Measurements from ENCODE around the gene LY6G6C.
"Not testable (repeated sequence)": the region's sequence is repeated elsewhere in the genome, so short reads cannot be mapped to it uniquely, and the experiment has no call there.

LY6G6C gene

DNA sequence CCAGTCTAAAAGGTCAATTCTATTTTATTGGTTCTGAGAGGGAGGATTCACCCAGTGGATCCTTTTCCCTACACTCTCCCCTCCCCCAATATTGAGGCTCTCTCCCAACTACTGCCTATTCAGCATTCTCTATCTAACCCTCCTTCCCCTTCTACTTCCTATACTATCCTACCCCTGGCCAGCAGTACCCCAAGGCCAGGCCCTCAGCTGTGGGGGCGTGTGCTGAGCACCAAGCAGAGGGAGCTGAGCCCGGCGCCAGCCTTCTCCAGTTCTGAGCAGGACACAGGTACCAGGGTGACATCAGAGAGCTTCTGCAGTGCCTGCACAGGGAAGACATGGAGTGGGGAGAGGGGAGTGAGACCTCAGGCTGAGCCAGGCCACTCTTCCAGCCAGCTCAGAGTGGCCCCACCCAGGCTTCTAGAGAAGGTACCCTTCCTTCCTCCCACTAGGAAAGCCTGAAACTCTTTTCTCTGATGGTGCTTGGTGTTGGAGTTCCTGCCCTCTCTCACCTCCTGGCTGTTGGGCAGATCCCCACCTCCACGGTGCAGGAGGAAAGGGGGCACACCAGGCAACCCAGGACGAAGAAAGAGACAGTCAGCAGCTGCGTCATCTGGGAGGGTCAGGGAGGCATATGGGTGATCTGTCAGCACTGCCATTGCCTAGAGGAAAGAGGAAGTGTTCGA, 5.6 kb upstream of the LY6G6C start:
- no peak for DNase-seq (ENCODE audit: low read depth)

DNA sequence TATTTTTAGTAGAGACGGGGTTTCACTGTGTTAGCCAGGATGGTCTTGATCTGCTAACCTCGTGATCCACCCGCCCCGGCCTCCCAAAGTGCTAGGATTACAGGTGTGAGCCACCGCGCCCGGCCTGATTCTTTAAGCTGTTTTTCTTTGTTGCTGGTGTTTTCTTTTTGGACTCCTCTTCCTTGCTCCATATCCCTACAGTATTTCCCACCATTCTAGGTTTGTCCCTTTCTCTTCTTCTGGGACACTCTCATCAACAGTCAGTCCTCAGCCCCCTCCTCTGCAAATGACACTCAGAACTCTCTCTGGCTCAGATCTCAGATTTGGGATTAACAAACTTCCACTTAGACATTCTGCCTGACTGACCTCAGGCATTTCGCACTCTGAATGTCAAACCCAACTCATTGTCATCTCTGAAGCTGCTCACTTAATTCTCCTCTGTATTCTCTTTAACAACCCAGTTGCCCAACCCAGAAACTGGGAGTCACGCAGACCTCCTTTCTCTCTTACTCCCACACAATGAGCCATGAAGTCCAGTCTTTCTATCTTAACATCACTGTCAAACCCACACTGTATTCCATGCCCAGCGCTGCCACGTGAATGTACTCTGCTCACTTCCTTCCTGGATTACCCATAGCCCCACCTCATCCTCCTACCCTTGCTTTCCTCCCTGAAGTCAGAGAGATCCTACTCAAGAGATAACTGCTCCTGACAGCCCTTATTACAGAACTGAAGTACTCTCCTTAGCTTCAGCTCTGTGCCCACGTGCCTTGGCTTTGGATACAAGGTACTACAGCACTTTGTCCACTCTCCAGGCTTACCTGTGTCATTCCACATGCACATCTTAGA, 4.2 kb upstream of the LY6G6C start:
- DNase-seq (ENCODE audit: low read depth), result no peak

DNA sequence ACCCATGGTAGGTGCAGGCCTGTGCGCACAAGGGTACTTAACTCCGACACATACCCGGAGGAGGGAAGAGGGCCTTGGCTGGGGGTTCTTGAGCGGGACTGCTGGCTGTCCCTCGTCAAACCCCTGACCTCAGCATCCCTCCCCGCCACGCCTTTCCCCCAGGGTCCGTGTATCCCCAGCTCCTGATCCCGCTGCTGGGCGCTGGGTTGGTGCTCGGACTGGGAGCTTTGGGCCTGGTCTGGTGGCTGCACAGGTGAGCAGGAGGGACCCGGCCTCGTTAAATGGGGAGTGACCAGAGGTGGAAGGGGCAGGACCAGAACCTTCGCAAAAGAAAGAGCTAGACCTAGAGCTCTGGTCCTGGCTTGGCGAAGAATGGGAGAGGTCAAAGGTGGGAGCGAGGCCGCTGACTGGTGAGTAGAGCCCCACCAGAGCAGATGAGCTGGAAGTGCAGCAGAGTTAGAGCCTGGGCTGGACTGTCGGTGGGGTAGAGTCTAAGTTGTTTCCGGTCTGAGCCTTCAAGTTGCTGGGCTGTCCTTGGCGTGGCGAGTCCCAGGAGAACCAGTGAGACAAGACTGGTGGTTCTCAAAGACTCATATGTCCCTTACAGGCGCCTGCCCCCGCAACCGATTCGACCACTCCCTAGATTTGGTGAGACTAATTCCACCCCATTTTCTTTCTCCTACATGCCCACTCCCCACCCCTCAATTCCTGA, 2.6 kb upstream of the LY6G6C start:
- DNase-seq (ENCODE audit: low read depth), result no peak

DNA sequence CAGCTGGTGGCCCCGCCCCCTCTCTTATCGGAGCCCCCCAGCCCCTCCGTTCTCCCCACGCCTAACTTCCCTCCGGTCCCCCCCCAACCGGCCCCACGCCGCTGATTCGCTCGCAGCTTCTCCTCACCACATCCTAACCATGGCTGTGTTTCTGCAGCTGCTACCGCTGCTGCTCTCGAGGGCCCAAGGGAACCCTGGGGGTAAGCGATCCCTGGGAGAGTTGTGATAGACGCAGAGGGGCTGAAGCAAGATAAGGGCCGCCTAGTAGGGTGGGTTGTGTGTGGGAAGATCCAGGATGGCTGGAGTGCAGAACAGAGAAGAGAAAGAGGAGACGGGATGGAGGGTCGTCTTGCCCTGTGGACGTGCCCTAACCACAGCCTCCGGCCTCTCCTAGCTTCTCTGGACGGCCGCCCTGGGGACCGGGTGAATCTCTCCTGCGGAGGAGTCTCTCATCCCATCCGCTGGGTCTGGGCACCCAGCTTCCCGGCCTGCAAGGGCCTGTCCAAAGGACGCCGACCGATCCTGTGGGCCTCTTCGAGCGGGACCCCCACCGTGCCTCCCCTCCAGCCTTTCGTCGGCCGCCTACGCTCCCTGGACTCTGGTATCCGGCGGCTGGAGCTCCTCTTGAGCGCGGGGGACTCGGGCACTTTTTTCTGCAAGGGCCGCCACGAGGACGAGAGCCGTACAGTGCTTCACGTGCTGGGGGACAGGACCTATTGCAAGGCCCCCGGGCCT, 1.9 kb upstream of the LY6G6C start, which contains the start of gene MPIG6B:
Gene MPIG6B, plus strand, starts transcription at position 129 of the 735 bp plus-strand sequence. Its CDS starts 11 bp downstream, at position 140.
- DNase-seq (ENCODE audit: low read depth), result no peak

DNA sequence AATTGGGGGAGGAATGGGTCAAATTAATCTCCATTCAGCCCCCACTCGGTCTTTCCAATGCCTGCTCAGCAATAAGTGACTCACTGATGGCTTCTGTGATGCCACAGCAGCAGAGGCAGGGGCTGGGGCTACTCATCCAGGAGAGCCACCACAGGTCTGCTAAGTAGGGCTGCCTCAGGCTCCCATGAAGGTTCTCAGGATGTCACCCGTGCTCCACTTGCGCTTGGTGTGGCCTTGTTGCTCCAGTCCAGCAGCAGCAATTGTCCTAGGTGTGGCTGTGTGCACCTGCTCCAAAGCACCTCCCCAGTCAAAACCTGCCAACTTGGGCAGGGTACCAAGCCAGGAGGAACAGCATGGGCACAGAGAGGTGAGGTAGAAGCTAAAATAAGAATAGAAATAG, 627 bp upstream of the LY6G6C start:
- no peak for DNase-seq (ENCODE audit: low read depth)

DNA sequence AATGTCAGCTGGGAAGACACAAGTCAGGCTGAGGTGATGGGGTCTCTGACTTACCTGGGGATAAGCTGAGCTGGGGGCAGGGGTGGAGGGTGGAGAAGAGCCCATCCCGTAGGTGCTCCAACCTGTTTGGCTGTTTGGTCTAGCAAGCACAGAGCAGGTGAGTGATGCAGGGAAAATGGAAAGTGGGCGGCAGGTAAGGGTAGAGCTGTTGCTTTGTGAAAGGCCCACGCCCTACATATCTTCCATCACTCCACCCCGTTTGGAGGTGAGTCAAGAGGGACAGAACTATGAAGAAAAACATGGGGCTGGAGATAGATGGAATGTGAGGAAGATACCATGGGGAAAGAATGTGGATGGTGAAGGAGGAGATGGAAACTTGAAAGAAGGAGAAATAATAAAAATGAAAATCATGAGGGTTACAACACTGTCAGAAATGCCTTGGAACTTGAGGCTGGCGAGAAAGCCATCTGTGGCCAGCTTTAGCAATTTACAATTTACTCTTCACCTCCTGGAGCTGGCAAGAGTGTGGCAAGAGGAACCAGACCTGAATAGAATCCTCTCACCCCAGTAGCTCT, 1.3 kb downstream of the LY6G6C start:
- DNase-seq (ENCODE audit: low read depth), result no peak

DNA sequence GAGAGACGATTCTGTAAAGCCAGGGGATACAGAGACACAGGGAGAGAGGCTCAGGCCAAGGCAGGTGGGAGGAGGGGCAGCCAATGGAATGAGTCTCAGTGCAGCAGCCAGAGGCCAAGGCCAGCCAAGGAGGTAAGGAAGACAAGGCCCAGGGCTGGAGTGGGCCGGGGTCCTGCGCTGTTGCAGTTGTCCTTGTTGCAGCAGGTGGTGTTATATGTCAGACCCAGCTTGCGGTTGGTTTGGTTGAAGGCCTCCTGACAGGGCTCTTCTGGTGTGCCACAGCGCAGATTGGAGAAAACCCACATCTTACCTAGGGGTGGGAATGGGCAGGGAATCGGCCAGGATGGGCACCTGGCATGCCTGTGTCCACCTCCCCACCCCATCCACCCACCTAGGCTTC, 2.5 kb downstream of the LY6G6C start:
- DNase-seq (ENCODE audit: low read depth), result no peak

DNA sequence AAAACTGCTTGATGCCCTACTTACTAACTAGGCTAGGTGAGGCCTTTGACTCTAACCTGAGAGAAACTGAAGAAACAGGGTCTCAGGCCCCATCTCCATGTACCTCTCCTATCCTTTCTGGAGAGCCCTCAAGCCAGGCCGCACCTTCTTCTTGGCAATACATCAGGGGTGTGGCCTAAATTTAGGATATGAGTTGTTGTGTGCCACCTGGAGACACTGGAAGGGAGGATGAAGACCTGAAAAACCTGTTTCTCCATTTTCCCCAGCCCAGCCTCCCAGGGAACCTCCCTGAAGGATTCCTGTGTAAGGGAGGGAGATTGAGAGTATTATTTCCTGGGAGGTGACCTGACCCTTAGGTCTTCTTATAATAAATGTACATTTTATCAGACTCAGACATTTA, 3.3 kb downstream of the LY6G6C start:
- no peak for DNase-seq (ENCODE audit: low read depth)

DNA sequence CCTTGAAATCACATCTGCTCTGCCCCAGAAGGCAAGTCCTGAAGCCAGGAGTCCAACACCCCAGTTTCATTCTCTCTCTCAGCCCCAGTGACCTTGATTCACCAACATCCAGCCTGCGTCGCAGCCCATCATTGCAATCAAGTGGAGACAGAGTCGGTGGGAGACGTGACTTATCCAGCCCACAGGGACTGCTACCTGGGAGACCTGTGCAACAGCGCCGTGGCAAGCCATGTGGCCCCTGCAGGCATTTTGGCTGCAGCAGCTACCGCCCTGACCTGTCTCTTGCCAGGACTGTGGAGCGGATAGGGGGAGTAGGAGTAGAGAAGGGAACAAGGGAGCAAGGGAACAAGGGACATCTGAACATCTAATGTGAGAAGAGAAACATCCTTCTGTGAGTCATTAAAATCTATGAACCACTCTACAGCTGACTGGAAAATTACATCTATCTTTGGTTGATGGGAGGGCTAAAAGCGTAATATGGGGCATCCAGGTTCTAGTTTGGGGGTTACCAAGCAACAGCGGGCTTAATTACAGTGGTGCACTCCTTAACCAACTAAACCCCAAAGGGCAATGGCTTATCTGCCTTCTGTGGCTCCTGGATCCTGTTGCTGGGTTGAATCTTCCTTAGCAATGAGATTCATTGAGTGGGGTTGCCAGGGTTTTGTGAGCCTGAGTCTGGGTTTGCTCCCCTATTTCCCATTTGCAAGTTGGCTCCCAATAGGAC, 3.9 kb downstream of the LY6G6C start:
- DNase-seq (ENCODE audit: low read depth), result no peak

DNA sequence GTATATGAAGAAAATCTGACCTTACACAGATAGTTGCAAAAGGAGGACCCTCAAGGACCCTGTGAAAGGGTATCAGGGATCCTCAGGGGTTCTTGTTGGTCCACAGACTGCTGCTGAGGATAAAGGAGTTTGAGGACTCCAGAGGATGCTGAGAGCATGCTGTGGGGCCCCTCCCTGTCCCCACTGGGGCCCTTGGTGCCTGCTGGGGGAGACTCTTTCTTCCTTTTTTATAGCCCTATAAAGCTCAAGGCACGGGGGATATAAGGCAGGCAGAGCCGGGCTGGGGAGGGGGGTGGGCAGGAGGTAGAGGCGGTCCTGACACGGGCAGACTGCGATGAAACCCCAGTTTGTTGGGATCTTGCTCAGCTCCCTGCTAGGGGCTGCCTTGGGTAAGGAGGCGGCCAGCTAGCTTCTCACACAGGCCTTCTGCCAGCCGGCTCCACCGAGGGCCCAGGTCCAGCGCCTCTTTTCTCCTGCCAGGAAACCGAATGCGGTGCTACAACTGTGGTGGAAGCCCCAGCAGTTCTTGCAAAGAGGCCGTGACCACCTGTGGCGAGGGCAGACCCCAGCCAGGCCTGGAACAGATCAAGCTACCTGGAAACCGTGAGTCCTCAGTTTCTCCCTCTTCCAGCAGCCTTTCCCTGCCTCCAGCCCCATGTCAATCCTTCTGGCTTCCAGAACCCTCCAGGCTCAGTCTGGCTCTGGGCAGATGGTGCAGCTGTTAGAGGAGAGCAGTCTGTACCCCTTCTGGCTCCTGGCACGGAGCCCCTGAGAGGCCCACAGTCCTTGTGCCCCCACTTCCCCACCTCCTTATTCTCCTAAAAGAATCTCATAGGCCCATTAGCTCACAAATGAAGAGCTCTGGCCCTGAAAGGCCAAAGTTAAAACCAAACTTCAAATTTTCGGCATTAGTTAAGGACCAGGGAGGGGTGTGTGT, 6.3 kb downstream of the LY6G6C start, which contains the start of gene LY6G6D:
Gene LY6G6D, plus strand, starts transcription at position 327 of the 937 bp plus-strand sequence. Its CDS starts 8 bp downstream, at position 335.
- no peak for DNase-seq (ENCODE audit: low read depth)

DNA sequence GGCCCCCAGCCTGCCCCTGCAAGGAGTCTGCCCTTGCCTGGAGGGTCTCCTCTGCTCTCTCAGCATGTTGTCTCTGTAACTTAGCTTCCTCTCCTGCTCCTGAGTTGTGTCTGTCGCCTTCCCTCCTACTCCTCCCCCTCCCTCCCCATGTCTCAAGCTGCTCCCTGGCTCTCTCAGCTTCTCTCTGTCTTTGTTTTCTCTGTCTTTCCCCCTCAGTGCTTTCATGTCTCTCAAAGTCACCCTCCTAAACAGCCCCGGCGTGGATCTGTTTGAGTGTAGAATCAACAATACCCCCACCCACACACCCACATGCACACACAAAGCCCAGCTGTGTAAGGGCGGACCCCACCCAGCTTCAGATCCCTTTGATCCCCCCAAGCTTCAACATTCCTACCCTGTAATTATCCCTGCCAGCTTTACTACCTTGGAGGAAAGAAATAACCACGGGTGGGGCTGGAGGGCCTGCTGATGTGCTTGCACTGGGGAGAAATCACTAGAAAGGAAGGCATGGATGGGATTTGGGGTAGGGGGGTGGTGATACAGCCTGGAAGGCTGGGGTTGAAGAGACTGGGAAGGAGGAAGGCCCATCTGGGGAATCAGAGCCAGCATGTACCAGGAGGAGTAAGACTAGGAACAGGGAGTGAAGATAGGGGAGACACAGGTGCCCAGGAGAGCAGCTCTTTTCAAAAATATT, 7.4 kb downstream of the LY6G6C start:
- no peak for DNase-seq (ENCODE audit: low read depth)

DNA sequence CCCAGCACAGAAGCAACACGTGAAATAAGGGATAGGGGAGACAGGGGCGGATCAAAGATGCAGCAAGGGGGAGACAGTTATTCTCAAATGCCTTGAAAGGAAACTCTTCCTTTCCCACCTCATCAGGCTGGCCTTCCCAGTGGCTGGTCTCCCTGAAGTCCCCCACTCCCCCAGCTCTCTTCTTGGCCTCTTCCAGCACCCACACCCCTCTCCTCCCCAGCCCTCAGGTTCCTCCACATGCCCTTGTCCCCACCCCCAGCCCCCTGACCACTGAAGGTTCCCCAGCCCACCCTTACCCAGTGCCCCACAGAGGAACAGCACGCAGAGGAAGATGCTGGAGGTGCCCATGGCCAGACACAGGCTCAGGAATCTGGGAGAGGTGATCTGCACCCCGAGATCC, 8.1 kb downstream of the LY6G6C start:
- DNase-seq (ENCODE audit: low read depth), result no peak

DNA sequence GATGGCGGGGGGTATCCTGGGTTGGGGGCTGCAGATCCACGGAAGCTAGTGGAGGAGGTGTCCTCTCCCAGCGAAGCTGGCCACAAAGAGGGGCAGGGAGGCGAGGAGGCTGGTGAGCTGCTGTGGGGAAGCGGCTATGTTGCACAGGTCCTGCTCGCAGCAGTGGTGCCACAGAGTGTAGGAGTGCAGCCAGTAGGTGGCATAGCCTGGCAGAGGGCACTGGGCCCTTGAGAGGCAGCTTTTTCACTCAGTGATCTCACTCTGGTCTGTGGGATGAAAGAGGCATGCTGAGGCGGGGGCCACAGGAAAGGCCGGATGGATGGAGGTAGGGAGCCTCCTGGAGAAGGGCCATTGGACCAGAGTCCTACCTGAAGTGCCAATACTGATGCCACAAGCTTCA, 9.2 kb downstream of the LY6G6C start:
- no peak for DNase-seq (ENCODE audit: low read depth)

DNA sequence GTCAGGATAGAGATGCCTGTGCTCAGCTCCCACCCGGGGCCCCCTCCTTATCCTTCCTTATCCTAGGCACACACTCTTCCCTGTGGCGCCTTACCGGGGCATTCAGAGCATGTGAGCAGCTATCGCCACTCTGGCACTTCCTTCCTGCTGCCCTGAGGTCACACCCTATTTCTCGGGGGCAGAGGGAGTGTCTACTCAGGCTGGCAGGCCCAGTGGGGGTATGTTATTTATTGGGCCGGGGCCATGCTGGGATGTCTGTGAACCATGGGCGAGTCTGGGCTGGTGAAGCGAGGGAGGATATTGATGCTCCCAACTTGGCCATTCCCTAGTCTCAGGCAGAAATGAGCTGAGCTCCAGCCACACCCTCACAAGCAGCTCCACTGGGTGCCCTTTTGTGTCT, 10.3 kb downstream of the LY6G6C start:
- DNase-seq (ENCODE audit: low read depth), result no peak

DNA sequence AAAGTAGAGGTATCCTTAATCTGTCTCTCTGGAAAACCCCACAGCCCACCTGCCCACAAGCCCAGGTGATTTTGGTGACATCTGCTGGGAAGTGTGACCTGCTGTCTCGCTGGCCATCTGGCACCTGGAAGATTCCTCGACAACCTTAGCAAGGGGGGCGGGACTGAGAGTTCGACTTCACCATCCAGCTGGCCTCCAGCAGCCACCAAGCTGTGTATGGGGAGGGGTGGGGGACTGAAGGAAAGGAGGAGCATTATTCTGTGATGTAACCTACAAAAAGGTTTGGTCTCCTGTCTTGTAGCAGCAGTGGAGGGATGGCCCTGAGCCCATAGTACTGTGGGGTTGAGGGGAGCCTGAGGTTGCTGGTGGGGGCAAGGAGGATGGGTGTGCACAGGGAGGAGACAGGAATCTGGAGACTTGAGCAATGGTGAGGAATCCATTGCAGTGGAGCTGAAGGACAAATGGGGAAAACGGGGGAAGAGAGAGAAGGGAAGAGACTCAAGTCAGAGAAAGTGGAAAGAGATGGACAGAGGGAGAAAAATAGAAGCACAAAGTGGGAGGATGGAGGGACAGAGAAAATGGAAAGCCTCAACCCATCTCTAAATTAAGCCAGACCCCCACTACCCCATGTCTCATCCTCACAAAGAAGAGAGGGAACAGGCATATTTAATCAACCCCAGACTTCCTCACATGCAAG, 10.9 kb downstream of the LY6G6C start:
- DNase-seq (ENCODE audit: low read depth), result no peak

DNA sequence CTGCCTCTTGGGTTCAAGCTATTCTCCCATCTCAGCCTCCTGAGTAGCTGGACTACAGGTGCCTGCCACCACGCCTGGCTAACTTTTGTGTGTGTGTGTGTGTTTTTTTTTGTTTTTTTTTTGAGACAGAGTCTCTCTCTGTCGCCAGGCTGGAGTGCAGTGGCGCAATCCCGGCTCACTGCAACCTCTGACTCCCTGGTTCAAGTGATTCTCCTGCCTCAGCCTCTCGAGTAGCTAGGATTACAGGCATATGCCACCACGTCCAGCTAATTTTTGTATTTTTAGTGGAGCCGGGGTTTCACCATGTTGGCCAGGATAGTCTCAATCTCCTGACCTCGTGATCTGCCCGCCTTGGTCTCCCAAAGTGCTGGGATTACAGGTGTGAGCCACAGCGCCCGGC, 12.4 kb downstream of the LY6G6C start:
- not testable (repeated sequence) for DNase-seq (ENCODE audit: low read depth)

DNA sequence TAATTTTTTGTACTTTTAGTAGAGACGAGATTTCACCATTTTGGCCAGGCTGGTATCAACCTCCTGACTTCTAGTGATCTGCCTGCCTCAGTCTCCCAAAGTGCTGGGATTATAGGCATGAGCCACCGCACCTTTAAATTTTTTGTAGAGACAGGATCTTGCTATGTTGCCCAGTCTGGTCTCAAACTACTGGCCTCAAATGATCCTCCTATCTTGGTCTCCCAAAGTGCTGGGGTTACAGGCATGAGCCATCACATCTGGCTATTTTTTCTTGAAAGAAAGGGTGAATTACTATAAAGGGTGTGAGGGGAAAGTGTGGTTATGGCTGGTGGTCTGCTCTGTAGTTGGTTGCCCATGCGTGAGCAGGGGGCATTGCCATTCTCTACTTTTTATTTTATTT, 13.3 kb downstream of the LY6G6C start:
- DNase-seq (ENCODE audit: low read depth), result no peak

DNA sequence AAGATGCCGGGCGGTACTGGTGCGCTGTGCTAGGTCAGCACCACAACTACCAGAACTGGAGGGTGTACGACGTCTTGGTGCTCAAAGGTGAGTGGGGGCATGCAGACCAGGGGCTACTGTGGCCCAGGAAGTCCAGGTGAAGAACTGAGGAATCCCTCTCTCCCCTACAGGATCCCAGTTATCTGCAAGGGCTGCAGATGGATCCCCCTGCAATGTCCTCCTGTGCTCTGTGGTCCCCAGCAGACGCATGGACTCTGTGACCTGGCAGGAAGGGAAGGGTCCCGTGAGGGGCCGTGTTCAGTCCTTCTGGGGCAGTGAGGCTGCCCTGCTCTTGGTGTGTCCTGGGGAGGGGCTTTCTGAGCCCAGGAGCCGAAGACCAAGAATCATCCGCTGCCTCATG, 13.8 kb downstream of the LY6G6C start:
- no peak for DNase-seq (ENCODE audit: low read depth)

DNA sequence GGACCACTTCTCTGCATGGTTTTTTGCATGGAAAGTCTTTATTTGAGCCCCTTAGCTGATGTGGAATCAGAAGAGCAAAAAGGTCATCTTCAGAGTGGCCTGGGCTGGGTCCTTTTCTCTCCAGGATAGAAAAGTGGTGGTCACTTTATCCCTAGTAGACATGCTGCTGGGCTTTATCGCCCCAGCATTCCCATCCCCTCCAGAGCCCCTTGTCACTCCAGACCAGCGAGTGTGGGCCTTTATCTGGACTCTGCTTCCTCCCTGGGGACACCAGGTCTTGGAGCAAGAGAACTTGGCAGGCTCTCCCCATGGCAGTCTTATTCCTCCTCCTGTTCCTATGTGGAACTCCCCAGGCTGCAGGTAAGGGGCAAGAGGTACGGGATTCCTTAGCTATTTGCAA, 14.9 kb downstream of the LY6G6C start, which contains the start of gene LY6G6F:
Gene LY6G6F, plus strand, starts transcription at position 268 of the 400 bp plus-strand sequence. Its CDS starts 41 bp downstream, at position 309.
- DNase-seq (ENCODE audit: low read depth), result no peak
